Central memory CD4-positive, alpha-beta T cell (primary cell): Measurements from ENCODE around the gene CNBD2.
"Not testable (repeated sequence)": the region's sequence is repeated elsewhere in the genome, so short reads cannot be mapped to it uniquely, and the experiment has no call there.

Experiments
- DNase-seq: peaks from one replicate; pipeline ENCODE4 v3.0.0; 2022

Gene CNBD2

GRCh38 chr20:35975576-35976373, 7.4 kb downstream of the CNBD2 start:
- DNase-seq, result no peak

GRCh38 chr20:35978041-35978513, 9.7 kb downstream of the CNBD2 start:
- no peak for DNase-seq

GRCh38 chr20:35979544-35979943, 11.2 kb downstream of the CNBD2 start:
- DNase-seq, result no peak

- DNase-seq, result no peak
Measured at GRCh38 chr20:35981969-35982368, 13.6 kb downstream of the CNBD2 start.

- DNase-seq, result no peak
Measured at GRCh38 chr20:35984382-35984781, 16.0 kb downstream of the CNBD2 start.

- DNase-seq, result no peak
Measured at GRCh38 chr20:35985806-35986205, 17.4 kb downstream of the CNBD2 start.

- DNase-seq, result no peak
Measured at GRCh38 chr20:35988910-35989463, 20.6 kb downstream of the CNBD2 start.

GRCh38 chr20:35991142-35991771, 22.9 kb downstream of the CNBD2 start:
- DNase-seq, result no peak

GRCh38 chr20:35992713-35993335, 24.4 kb downstream of the CNBD2 start:
- DNase-seq, result peak; percentile 49

GRCh38 chr20:35994994-35995453, 26.6 kb downstream of the CNBD2 start:
- peak; percentile 65 for DNase-seq

GRCh38 chr20:35996492-35996891, 28.1 kb downstream of the CNBD2 start:
- DNase-seq, result not testable (repeated sequence)

- DNase-seq, result not testable (repeated sequence)
Measured at GRCh38 chr20:36001331-36001730, 32.9 kb downstream of the CNBD2 start.

GRCh38 chr20:36002855-36003254, 34.5 kb downstream of the CNBD2 start:
- no peak for DNase-seq

- DNase-seq, result no peak
Measured at GRCh38 chr20:36004045-36004444, 35.7 kb downstream of the CNBD2 start.

- DNase-seq, result no peak
Measured at GRCh38 chr20:36008461-36009035, 40.2 kb downstream of the CNBD2 start.

GRCh38 chr20:36010076-36010475, 41.7 kb downstream of the CNBD2 start:
- DNase-seq, result no peak

GRCh38 chr20:36010825-36011224, 42.4 kb downstream of the CNBD2 start:
- DNase-seq, result no peak

- DNase-seq, result no peak
Measured at GRCh38 chr20:36015806-36016403, 47.5 kb downstream of the CNBD2 start.

GRCh38 chr20:36017048-36017951, 48.9 kb downstream of the CNBD2 start:
- no peak for DNase-seq

- no peak for DNase-seq
Measured at GRCh38 chr20:36018208-36018988, 50.0 kb downstream of the CNBD2 start.

GRCh38 chr20:36026131-36026530, 57.7 kb downstream of the CNBD2 start:
- DNase-seq, result not testable (repeated sequence)
